ENCODE data around the gene OSBPL10.

The OSBPL10 gene

DNA sequence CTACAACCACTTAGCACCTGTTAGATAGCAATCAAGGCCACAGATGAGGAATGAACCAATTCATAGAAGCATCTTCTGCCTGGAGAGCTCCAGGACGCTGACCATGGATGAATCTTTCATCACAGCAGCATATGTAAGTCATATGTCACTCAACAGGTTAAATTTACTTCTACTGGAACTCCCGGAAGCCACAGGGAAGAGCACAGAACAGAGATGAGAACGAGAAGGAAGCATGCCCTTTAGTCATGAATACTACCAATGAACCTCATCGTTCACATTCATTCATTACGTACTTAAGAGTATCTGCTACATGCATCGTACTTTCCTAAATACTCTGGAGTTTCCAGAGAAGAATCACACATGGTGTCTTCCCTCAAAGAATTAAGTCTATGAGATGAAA is 255.5 kb downstream of the OSBPL10 start:
- Histone ChIP-seq H2BK12ac (ENCODE audit: low read length in 2 of 2) (no peak overlapping the region), H3K27me3 (ENCODE audit: control insufficient read depth in 1 of 2, insufficient read depth in 1 of 2, low read length in 2 of 2) (no peaks in the 10 kb centered on the region), H4K91ac (ENCODE audit: low read length) (no peak overlapping the region), H3K4me1 (ENCODE audit: control insufficient read depth, insufficient read depth, low read depth, low read length) (no peaks in the 10 kb centered on the region), H2AFZ (ENCODE audit: low read depth, low read length) (no peak overlapping the region), H3K23ac (ENCODE audit: low read length in 2 of 2) (no peak overlapping the region), H3K9ac (ENCODE audit: low read length) (no peak overlapping the region), H3K18ac (ENCODE audit: low read depth in 1 of 2, low read length in 2 of 2) (no peak overlapping the region), H3K36me3 (ENCODE audit: control insufficient read depth in 1 of 2, insufficient read depth in 2 of 2, low read depth in 1 of 2, low read length in 2 of 2) (no peaks in the 10 kb centered on the region), H3K4me3 (ENCODE audit: insufficient read depth in 1 of 2, low read depth in 1 of 2, low read length in 2 of 2) (no peak overlapping the region), H3K79me1 (replicated peaks; ENCODE audit: low read length, poor library complexity, severe bottlenecking) (peaks cover 8% of the 10 kb centered on the region), H3K4me2 (ENCODE audit: low read length, poor library complexity, severe bottlenecking) (no peak overlapping the region), H4K8ac (ENCODE audit: low read length) (no peak overlapping the region), H3K14ac (ENCODE audit: low read length in 2 of 2) (no peak overlapping the region), H2BK5ac (ENCODE audit: low read depth, low read length, poor library complexity, severe bottlenecking) (no peak overlapping the region), H3K9me3 (ENCODE audit: control insufficient read depth, low read length) (no peaks in the 10 kb centered on the region), H3K27ac (ENCODE audit: low read length, poor library complexity, severe bottlenecking) (no peak overlapping the region), H3K4ac (ENCODE audit: low read depth in 1 of 2, low read length in 2 of 2) (no peak overlapping the region), H2BK15ac (ENCODE audit: low read depth, poor library complexity, severe bottlenecking) (no peak overlapping the region), H2BK120ac (ENCODE audit: low read depth, low read length) (no peak overlapping the region), H2AK5ac (ENCODE audit: low read length, severe bottlenecking) (no peak overlapping the region)
- WGBS = 96% methylated on average over 6 of the region's 6 CpGs
- no peak for DNase-seq

DNA sequence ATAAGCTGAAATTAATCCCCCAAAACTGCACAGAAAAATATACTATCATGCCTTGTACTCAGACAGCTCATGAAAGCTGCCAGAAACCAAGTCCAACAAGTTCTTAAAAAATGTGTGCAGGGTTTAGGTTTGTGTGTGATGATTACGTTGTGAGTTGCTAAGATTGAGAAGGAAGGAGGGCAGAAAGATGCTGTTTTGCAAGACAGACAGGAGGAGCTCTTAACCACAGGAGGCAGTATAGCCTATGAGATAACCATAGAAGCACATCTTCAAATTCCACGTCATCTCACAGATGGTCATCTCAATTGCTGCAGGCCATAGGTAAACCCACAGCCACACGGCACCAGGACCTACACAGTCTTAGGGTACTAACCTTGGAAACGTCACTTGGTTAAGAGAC is 256.4 kb downstream of the OSBPL10 start:
- no peak overlapping the region for H3K4ac ChIP-seq (ENCODE audit: low read depth in 1 of 2, low read length in 2 of 2)

GRCh38 chr3:31724116-31724515 is 256.9 kb downstream of the OSBPL10 start:
- H2AK5ac ChIP-seq (ENCODE audit: low read length, severe bottlenecking) = no peak overlapping the region
- no peak overlapping the region for H3K9ac ChIP-seq (ENCODE audit: low read length)
- 83% methylated on average over 5 of the region's 6 CpGs for WGBS

More for the DNA sequence above, 256.4 kb downstream of the OSBPL10 start:
- H3K4me2 ChIP-seq (ENCODE audit: low read length, poor library complexity, severe bottlenecking) = no peak overlapping the region
- no peaks in the 10 kb centered on the region for H3K36me3 ChIP-seq (ENCODE audit: control insufficient read depth in 1 of 2, insufficient read depth in 2 of 2, low read depth in 1 of 2, low read length in 2 of 2)
- no peak overlapping the region for H3K9ac ChIP-seq (ENCODE audit: low read length)
- H3K27ac ChIP-seq (ENCODE audit: low read length, poor library complexity, severe bottlenecking) = no peak overlapping the region
- DNase-seq = peak; percentile 25
- H2BK15ac ChIP-seq (ENCODE audit: low read depth, poor library complexity, severe bottlenecking) = no peak overlapping the region
- H2BK120ac ChIP-seq (ENCODE audit: low read depth, low read length) = no peak overlapping the region
- H3K18ac ChIP-seq (ENCODE audit: low read depth in 1 of 2, low read length in 2 of 2) = no peak overlapping the region
- no peak overlapping the region for H3K23ac ChIP-seq (ENCODE audit: low read length in 2 of 2)
- no peak overlapping the region for H4K91ac ChIP-seq (ENCODE audit: low read length)
- no peaks in the 10 kb centered on the region for H3K27me3 ChIP-seq (ENCODE audit: control insufficient read depth in 1 of 2, insufficient read depth in 1 of 2, low read length in 2 of 2)
- no peak overlapping the region for H2AK5ac ChIP-seq (ENCODE audit: low read length, severe bottlenecking)
- no peaks in the 10 kb centered on the region for H3K9me3 ChIP-seq (ENCODE audit: control insufficient read depth, low read length)
- no peak overlapping the region for H4K8ac ChIP-seq (ENCODE audit: low read length)
- WGBS = 81% methylated on average over 2 of the region's 4 CpGs
- H3K79me1 ChIP-seq (replicated peaks; ENCODE audit: low read length, poor library complexity, severe bottlenecking) = peaks cover 9% of the 10 kb centered on the region
- H2BK5ac ChIP-seq (ENCODE audit: low read depth, low read length, poor library complexity, severe bottlenecking) = no peak overlapping the region
- H3K4me1 ChIP-seq (ENCODE audit: control insufficient read depth, insufficient read depth, low read depth, low read length) = no peaks in the 10 kb centered on the region
- no peak overlapping the region for H3K14ac ChIP-seq (ENCODE audit: low read length in 2 of 2)
- no peak overlapping the region for H2BK12ac ChIP-seq (ENCODE audit: low read length in 2 of 2)
- H2AFZ ChIP-seq (ENCODE audit: low read depth, low read length) = no peak overlapping the region
- no peak overlapping the region for H3K4me3 ChIP-seq (ENCODE audit: insufficient read depth in 1 of 2, low read depth in 1 of 2, low read length in 2 of 2)

GRCh38 chr3:31723701-31724100 is 257.4 kb downstream of the OSBPL10 start:
- H2BK15ac ChIP-seq (ENCODE audit: low read depth, poor library complexity, severe bottlenecking) = no peak overlapping the region
- no peak overlapping the region for H3K4ac ChIP-seq (ENCODE audit: low read depth in 1 of 2, low read length in 2 of 2)
- no peak overlapping the region for H4K91ac ChIP-seq (ENCODE audit: low read length)
- no peak overlapping the region for H2BK12ac ChIP-seq (ENCODE audit: low read length in 2 of 2)
- no peak overlapping the region for H3K23ac ChIP-seq (ENCODE audit: low read length in 2 of 2)
- no peak overlapping the region for H3K4me2 ChIP-seq (ENCODE audit: low read length, poor library complexity, severe bottlenecking)
- no peak overlapping the region for H2AK5ac ChIP-seq (ENCODE audit: low read length, severe bottlenecking)
- H3K27ac ChIP-seq (ENCODE audit: low read length, poor library complexity, severe bottlenecking) = no peak overlapping the region
- H2BK5ac ChIP-seq (ENCODE audit: low read depth, low read length, poor library complexity, severe bottlenecking) = no peak overlapping the region
- WGBS = 93% methylated on average over 4 of the region's 5 CpGs
- H3K36me3 ChIP-seq (ENCODE audit: control insufficient read depth in 1 of 2, insufficient read depth in 2 of 2, low read depth in 1 of 2, low read length in 2 of 2) = no peaks in the 10 kb centered on the region
- peaks cover 9% of the 10 kb centered on the region for H3K79me1 ChIP-seq (replicated peaks; ENCODE audit: low read length, poor library complexity, severe bottlenecking)
- no peaks in the 10 kb centered on the region for H3K27me3 ChIP-seq (ENCODE audit: control insufficient read depth in 1 of 2, insufficient read depth in 1 of 2, low read length in 2 of 2)
- H2AFZ ChIP-seq (ENCODE audit: low read depth, low read length) = no peak overlapping the region
- H3K18ac ChIP-seq (ENCODE audit: low read depth in 1 of 2, low read length in 2 of 2) = no peak overlapping the region
- H3K4me1 ChIP-seq (ENCODE audit: control insufficient read depth, insufficient read depth, low read depth, low read length) = no peaks in the 10 kb centered on the region
- no peak overlapping the region for H4K8ac ChIP-seq (ENCODE audit: low read length)
- H3K4me3 ChIP-seq (ENCODE audit: insufficient read depth in 1 of 2, low read depth in 1 of 2, low read length in 2 of 2) = no peak overlapping the region
- H3K14ac ChIP-seq (ENCODE audit: low read length in 2 of 2) = no peak overlapping the region
- no peak overlapping the region for H3K9ac ChIP-seq (ENCODE audit: low read length)
- no peak for DNase-seq
- H2BK120ac ChIP-seq (ENCODE audit: low read depth, low read length) = no peak overlapping the region
- H3K9me3 ChIP-seq (ENCODE audit: control insufficient read depth, low read length) = no peaks in the 10 kb centered on the region

More at GRCh38 chr3:31724116-31724515, 256.9 kb downstream of the OSBPL10 start:
- Histone ChIP-seq H2AFZ (ENCODE audit: low read depth, low read length) (no peak overlapping the region), H3K27me3 (ENCODE audit: control insufficient read depth in 1 of 2, insufficient read depth in 1 of 2, low read length in 2 of 2) (no peaks in the 10 kb centered on the region), H2BK12ac (ENCODE audit: low read length in 2 of 2) (no peak overlapping the region), H3K4ac (ENCODE audit: low read depth in 1 of 2, low read length in 2 of 2) (no peak overlapping the region), H3K14ac (ENCODE audit: low read length in 2 of 2) (no peak overlapping the region), H3K79me1 (replicated peaks; ENCODE audit: low read length, poor library complexity, severe bottlenecking) (peaks cover 9% of the 10 kb centered on the region), H4K8ac (ENCODE audit: low read length) (no peak overlapping the region), H4K91ac (ENCODE audit: low read length) (no peak overlapping the region), H3K18ac (ENCODE audit: low read depth in 1 of 2, low read length in 2 of 2) (no peak overlapping the region), H3K4me2 (ENCODE audit: low read length, poor library complexity, severe bottlenecking) (no peak overlapping the region), H2BK15ac (ENCODE audit: low read depth, poor library complexity, severe bottlenecking) (no peak overlapping the region), H3K27ac (ENCODE audit: low read length, poor library complexity, severe bottlenecking) (no peak overlapping the region), H2BK120ac (ENCODE audit: low read depth, low read length) (no peak overlapping the region), H3K9me3 (ENCODE audit: control insufficient read depth, low read length) (no peaks in the 10 kb centered on the region), H3K4me1 (ENCODE audit: control insufficient read depth, insufficient read depth, low read depth, low read length) (no peaks in the 10 kb centered on the region), H3K36me3 (ENCODE audit: control insufficient read depth in 1 of 2, insufficient read depth in 2 of 2, low read depth in 1 of 2, low read length in 2 of 2) (no peaks in the 10 kb centered on the region), H2BK5ac (ENCODE audit: low read depth, low read length, poor library complexity, severe bottlenecking) (no peak overlapping the region), H3K23ac (ENCODE audit: low read length in 2 of 2) (no peak overlapping the region), H3K4me3 (ENCODE audit: insufficient read depth in 1 of 2, low read depth in 1 of 2, low read length in 2 of 2) (no peak overlapping the region)
- no peak for DNase-seq
